GDM1 (cell line): Measurements from ENCODE around the gene TAF8.

Source experiments
- DNase-seq: peaks from one replicate; lab custom pipeline; 2025; lab: John Stamatoyannopoulos, UW

Gene TAF8

DNA sequence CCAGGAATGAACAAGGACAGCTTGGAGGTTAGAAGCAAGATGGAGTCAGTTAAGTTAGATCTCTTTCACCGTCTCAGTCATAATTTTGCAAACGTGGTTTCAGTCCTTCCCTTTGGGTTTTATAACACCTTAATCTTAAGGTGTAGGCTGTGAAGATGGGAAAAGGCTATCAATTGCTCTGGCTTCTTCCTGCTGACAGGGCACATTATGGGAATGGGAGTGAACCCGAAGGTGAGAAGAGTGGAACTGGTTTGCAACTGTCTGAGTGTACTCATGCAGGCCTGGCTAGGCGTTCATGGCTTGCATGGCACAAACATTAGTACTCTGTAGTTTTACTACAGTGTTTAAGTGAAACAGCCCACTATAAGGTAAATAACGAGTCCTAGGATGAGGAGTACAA lies 9.4 kb downstream of the TAF8 start:
- no peak for DNase-seq

DNA sequence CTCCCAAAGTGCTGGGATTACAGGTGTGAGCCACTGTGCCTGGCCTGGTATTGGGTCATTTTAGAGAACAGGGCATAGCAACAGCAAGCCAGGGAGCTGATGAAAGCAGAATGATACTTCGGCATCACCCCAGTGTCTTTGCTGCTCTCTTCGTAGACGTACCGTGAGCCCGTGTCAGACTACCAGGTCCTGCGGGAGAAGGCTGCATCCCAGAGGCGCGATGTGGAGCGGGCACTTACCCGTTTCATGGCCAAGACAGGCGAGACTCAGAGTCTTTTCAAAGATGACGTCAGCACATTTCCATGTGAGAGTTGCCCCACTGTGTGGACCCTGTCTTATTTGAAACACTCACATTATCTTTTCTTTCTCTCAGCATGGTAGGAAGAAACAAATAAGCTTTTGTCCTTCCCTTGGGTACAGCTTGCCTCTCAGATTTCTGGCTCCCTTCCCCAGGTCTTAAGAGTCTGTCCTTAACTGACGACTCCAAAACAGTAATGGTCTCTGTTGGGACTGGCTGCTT lies 15.9 kb downstream of the TAF8 start:
- no peak for DNase-seq

DNA sequence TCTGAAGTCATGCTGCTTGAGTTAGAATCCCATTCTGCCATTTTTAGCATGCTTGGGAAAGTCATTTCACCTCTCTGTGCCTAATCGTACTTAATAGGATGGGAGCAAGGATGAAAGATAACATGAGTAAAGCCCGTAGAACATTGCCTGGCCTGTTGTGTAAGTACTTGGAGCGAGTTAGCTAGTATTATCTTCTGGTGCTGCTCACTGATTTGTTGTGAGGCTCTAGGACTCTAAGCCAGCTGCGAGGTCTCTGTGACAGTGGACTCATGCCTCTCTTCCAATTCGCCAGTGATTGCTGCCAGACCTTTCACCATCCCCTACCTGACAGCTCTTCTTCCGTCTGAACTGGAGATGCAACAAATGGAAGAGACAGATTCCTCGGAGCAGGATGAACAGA lies 17.8 kb downstream of the TAF8 start:
- no peak for DNase-seq

DNA sequence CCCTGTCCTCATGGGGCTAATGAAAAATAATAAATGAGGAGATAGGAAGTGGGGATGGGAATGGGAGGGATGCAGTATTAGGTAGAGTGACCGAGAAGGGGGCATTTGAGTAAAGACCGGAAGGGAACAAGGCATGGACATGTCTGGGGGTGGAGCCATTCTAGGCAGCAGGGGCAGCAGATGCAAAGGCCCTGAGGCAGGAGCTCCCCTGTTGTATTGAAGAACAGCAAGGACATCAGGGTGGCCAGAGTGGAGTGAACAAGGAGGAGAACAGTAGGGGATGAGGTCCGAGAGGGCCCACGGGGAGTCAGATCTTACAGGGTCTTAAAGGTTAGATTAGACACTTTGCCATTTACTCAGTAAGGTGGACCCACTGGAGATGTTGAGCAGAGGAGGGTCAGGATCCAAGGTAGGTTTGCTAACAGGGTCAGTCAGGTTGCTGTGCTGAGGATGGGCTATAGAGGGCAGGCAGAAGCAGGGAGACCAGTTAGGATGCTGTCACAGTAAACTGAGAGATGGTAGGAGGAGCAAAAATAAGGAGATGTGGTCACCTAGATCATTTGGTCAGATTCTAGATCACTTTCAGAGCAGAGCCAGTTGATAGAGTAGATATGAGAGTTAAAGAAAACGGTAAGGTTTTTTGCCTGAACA lies 18.7 kb downstream of the TAF8 start:
- no peak for DNase-seq

DNA sequence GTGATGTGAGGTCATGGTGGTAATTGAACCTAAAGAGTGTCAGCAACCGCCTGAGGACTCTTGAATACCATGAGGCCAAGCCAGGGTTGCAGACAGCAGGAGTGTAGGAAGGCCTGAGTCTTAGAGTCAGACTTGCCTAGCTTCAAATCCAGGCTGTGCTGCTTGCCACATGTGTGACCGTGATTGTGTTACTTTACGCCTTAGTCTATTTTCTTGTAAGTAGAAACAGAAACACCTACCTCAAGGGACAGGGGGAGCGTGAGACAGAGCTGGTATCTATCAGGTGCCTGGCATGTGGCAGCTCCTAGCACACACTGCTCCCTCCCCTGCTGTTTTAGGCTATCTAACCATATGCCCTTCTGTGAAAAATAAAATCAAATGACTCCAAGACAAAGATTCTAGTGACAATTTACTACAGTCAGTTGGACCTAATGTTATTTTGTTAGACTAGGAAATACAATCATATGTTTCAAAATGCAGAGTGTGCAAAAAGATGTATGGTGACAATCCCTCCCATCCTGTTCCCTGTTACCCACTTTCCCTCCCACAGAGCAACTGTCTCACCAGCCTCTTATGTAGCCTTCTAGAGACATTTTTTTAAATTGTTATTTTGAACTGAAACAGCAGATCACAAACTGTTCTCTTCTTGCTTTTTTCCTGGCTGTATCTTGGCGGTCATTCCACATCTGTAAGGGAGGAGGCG lies 21.7 kb downstream of the TAF8 start:
- DNase-seq, result no peak

DNA sequence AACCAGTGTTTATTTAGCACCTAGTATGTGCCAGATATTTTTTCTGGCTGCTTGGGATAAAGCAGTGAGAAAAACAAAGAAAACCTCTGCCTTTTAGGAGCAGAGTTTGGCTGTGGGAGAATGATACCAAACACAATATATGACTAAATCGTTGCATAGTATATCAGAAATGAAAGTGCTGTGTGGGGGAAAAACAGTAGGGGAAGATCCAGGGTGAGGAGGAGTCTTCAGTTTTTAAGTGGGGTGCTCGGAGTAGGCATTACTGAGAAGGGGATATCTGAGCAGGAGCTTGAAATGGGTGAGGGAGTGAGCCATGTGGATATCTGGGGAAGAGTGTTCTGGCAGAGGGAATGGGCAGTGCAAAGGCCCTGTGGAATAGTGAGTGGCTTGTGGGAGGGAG lies 23.0 kb downstream of the TAF8 start:
- no peak for DNase-seq

DNA sequence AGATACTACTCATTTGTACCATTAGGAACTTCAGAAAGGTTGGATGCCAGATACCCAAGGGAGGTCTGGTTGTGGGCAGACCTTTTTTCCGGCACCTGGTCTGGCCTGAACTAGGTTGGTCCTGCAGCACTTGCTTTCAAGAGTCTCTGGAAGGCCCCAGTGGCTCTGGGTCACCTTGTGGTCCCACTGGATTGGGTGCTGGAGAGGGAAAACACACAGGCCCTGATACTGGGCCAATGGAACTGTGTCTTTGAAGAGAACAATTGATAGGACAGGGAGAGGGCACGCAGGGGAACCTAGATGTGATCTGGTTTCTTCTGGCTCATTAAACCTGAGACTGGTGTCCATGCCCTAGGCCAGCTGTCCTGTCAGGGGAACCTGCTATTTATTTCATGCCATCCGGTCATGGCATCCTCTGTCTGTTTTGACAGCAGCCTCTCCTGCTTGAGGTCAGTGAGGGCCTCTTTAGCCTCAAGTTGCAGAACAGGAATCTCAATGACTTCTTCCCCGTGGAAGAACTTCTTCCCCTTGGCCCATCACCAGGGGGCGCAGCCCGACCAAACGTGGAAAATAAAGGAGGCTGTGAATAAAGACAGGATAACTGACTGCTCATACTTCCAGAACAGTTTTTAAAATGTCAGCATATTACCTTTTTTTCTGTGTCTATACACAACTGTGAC lies 25.0 kb downstream of the TAF8 start:
- peak; percentile 17 for DNase-seq

DNA sequence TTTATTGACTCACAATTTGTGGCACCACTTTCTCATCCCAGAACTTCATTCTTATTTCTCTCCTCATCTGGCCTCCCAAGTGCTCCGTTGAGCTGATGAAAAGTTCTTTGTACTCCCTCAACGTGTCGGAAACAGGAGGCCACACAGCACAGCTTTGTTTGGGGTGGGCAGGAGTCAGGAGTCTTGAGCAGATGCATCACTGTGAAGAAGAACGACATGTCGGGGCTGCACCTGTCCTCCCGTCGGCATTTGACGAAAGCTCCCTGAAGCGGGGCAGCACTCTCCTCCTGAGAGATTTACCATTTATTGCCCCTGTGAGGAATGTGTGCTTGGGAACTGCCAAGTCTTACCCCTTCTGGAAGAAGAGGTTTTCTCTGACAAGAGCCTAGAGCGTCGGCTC lies 28.1 kb downstream of the TAF8 start:
- DNase-seq, result no peak

DNA sequence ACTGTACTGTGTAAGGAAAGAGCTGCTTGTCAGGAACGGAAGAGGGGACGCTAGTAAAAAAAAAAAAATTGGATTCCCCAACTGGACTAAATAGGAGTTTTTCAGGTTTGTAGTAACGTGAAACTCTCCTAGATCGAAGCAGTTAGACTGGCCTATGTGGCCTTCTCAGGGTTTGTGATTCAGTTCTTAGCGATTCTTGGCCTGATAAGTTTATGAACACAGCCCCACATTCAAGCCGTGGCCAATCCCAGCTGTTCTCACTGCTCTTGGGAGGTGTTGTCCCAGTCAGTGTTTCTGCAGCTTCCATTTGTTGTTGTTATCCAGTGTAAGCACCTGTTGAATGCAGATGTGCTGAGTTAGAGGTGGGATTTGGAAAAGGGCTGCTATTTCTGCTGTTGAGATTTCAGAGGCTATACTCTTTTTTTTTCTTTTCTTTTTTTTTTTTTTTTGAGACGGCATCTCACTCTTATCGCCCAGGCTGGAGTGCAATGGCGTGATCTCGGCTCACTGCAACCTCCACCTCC lies 29.7 kb downstream of the TAF8 start:
- no peak for DNase-seq

DNA sequence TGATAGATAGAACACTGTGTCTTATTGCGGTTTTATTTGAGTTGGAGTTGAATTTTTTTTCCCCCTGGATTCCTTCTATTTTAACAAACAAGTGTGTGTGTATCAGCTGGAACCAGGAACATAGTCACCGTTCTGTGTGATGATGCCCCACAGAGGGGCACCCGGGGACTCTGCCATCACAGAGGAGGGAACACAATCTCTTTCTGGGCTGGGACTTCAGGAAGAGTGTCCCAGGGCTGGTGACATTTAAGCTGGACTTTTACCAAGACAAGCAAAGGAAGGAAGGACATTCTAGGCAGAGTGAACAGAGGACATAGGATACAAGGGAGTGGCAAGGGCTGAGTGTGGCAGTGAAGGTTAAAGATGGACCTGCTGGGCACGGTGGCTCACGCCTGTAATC lies 33.2 kb downstream of the TAF8 start:
- no peak for DNase-seq

DNA sequence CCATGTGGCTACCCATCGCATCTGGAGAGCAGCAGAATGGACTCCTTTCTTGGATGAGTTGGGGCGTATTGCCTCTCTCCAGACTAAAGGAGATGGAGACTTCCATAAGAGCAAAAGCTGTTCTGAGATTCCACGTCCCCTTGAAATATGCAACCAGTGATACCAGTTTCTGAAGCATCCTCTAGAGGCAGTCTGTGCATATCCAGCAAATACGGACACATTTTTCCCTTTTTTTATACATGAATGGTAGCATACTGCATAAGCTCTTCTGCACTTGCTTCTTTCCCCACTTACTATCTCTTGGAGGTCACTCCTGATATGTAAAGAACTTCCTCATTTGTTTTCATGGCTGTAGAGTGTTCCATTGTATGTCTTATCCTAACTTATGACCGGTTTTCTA lies 34.6 kb downstream of the TAF8 start:
- no peak for DNase-seq

DNA sequence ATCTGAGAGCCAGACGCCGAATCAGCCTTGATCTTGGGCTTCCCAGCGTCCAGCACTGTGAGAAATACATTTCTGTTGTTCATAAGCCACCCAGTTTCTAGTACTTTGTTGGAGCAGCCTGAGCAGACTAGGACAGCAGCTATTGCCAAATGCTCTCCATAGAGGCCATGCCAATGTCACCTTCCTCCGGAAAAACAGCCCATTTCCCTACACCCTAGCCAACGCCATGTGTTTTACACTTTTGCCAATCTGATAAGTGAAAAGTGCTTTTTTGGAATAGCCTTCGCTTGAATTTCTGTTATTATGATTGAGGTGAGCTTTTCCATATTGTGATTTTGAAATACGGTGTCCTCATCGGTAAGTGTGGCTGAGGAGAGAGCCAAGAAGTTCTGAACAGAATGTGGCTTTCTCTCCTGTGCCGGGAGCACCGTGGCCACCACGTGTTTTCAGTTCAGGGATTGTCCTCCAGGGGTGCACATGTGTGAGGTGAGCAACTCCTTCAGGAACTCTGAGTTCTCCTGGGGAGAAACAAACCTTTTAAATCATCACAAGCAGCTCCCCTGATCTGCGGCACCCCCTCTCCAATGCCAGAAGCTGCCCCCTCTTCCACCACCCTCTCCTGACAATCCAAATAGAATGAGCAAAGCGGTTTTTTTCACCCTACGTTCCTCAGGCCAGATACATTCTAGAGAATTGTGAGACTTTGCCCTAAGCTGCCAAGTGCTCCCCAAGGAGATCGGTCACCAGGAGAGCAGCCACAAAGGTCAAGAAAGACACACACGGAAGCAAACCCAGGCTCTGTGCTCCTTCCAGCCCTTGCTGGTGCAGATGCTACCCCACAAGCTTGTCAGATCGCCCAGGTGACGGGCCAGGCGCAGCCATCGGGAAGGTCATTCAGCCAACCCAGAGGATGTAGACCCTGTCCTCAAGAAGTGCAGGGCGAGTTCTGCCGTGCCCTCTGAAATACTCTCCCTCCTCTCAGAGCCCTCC lies 36.0 kb downstream of the TAF8 start:
- no peak for DNase-seq

DNA sequence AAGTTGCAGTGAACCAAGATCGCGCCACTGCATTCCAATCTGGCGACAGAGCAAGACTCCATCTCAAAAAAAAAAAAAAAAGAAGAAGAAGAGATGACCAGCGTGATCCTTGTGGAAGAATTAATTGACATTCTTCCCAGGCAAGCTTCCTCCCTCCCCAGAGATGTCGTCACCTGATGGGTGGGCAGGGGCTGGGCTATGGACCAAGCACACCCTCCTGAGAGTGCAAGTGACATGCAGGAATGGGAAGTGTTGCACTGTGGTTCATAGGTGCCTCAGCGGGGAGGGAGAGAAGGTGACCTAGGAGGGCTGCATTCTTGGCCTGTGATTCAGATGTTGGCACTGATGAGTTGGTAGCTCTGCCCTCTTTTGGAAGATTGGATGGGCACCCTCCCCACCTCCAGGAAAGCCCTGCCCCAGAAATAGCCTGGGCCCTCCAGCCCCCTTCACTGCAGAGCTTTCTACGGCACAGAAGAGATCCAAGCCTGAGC lies 37.8 kb downstream of the TAF8 start:
- DNase-seq, result no peak

DNA sequence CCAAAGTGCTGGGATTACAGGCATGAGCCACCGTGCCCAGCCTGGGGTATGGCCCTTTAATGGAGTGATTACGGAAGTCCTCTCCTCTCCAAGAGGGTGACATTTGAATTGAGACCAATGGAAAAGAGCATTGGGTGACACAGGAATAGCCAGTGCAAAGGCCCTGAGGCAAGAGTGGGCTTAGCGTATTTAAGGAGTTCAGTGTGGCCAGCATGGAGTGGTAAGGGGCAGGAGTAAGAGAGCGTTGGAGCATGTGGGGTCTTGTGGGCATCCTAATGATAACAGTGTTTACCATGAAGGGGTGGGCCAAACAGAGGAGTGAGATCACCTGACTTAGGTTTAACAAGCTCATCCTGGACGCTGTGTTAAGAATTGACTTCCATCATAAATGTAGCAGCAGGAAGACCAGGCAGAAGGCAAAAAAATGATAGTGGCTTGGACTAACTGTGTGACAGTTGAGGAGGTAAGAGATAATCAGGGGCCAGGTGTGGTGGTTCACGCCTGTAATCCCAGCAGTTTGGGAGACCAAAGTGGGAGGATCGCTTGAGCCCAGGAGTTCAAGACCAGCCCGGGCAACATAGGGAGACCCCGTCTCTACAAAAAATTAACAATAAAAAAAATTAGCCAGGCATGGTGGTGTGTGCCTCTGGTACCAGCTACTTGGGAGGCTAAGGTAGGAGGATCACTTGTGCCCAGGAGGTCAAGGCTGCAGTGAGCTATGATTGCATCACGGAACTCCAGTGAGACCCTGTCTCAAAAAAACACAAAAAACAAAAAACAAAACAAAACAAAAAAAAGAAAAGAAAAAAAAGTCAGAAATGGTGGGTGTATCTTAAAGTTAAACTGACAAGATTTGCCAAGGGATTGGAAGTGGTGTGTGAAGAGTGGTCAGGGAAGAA lies 40.7 kb downstream of the TAF8 start:
- DNase-seq, result no peak

DNA sequence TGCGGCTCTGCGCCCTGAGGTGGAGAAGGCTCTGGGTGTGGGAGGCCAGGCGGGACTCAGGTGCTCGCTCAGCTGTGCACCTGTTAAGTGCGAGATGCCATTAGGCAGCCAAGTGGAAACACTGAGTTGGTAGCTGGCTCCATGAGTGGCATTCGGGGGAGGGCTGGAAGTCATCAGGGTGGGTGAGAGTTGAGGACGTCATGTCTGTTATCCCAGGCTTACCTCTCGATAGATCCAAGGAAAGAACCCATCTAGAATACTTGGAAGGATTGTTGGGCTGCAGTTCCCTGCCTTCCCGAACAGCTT lies 41.3 kb downstream of the TAF8 start:
- DNase-seq, result no peak

DNA sequence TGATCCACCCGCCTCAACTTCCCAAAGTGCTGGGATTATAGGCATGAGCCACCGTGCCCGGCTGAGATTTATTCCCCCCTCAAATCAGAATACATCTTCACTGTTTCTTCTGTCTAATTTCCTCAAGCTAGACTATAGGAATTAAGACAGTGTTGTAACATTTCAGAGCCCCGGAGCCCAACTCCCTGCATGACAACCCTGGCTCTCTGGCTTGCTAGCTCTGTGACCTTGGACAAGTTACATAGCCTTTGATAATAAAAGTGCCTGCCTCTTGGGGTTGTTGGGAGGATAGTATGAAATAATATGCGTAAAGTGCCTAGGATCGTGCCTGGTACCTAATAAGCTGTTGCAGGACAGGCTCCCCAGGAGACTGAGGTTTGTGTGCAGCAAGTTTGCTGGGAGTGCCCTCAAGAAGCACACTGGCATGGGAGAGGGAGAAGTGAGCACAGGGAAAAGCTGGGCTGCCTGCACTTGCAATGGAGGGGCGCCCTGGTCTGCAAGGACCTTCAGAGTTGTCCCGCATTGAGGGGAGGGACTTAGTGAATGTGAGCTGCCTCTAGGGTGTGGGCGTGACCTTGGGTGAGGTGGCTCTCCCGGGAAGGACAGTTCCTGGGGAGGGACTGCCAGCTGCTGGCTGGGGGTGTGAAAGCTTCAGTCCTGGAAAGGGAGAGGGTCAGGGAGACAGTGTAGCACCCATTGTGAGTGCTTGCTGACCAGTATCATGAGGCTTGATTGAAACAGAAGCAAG lies 43.4 kb downstream of the TAF8 start:
- DNase-seq, result no peak

DNA sequence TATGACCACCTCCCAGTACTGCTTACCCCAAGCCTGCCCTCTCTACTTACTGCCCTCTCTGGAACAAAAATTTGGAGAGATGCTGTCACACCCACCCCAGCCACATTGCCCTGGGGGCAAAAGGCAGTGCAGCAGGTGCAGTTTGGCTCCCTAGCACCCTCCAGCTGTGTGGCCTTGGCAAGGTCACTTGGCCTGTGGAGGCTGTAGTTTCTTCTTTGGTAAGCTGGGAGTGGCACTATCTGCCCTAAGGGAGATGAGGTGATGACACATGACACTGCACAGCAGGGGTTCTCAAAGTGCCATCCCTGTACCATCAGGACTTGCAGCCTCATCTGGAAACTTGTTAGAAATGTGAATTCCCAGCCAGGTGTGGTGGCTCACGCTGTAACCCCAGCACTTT lies 44.8 kb downstream of the TAF8 start:
- DNase-seq, result no peak

DNA sequence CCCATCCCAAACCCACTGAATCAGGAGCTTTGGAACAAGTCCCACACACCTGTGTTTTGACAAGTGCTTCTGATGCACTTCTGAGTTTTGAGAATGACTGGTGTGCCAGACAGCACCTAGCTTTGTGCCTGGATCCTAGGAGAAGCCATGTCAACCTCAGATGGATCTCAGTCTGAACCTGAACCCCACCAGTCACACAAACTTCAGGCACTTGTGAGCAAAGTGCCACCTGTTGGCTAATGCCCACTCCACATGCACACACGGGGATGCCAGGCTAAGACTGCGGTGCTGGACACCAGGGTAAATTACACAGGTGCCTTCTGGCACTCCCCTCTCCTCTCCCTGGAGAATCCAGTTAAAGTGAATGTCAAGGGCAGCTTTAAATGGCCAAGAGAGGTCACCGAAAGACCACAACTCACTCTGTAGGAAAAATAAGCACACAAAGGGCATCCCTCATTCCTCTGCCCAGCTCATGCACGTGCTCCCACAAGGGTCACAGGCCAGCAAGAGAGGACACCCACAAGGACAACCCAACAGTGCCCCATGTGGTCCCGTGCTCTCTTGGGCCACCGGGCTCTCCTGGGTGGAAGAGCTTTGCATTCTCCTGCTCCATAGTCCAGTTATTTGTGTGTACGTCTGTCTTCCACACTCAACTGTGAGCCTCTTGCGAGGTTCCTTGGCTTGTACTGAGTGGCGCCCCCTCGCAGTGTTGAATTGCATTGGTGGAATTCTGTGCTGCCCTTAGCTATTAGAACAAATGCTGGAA lies 45.6 kb downstream of the TAF8 start:
- DNase-seq, result no peak

DNA sequence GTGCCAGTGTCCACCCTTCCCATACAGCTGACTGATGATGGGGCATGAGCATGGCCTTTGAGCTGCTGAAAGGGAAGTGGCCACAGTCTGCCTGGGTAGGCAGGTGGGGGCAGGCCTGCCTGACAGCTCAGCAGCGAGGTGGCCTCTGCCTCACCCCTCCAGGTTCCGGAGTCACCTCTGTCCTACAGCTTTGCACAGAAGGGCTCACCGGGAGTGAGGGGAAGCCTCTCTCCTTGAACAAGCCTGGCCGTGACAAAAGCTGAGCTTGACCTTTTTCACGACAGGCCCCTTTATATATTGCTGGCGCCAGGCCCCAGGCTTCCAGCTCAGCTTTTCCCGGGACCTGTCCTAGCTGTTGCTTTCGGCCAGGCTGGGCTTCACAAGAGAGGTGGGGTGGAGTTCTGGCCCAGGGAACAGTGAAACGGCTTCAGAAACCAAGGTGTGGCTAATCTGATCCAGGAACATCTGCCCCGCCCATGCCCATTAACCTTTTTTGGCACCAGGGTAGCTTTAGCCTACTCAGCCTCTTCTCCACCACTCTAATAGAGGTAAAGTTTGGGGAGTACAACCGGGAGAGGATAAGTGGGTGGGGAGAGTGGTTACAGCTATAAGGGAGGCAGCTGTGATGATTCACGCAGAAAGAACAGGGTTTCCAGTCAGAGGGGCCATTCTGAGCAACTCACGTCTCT lies 49.2 kb downstream of the TAF8 start:
- no peak for DNase-seq
